GM12878 (cell line): ENCODE results near the gene PMM2. TPM values are rescaled to one million over a fixed set of nuclear protein-coding genes. Genes with fewer than 3 reads are reported as not detected.

ENCODE experiments used
- ATAC-seq: fragments of 200-7000 bp; cut with Tn5 transposase; 3 replicates; pipeline ENCODE4 v1.9.1; 2020; ENCODE audit warnings: mild to moderate bottlenecking, moderate library complexity
- BruUV-seq: library from RNA; stranded (reverse); fragments of 400-500 nt; replicated peaks from 2 replicates; lab custom pipeline; 2021; lab: Mats Ljungman, UMichigan
- CTCF ChIA-PET: fragments of 300-600 bp; sonication (Branson Sonifier 250); formaldehyde crosslinking; extraction: SDS; loops from one replicate; lab custom pipeline; 2021; ENCODE audit warnings: inconsistent platforms; lab: Yijun Ruan, JAX
- POLR2A ChIA-PET: fragments of 350-600 bp; formaldehyde crosslinking; extraction: SDS; loops from one replicate; lab custom pipeline; 2021; ENCODE audit warnings: inconsistent platforms; lab: Charles Lee
- RAD21 ChIA-PET: fragments of 300-600 bp; sonication (Branson Sonifier 250); formaldehyde crosslinking; loops from one replicate; lab custom pipeline; 2023; ENCODE audit warnings: antibody characterized with exemption; ENCODE audit not compliant: unreplicated experiment; lab: Charles Lee
- SMC1A ChIA-PET: fragments of 300-600 bp; sonication (Branson Sonifier 250); formaldehyde crosslinking; loops from one replicate; lab custom pipeline; 2023; ENCODE audit not compliant: unreplicated experiment, uncharacterized antibody; lab: Charles Lee
- DNase-seq: peaks from one replicate; pipeline ENCODE4 v3.0.0-alpha.2; 2011; ENCODE audit warnings: low read depth, low spot score
- FAIRE-seq: peaks from 3 replicates; lab custom pipeline; 2011; peaks lifted over from hg19 to GRCh38; lab: Jason Lieb, UNC
- H2AFZ ChIP-seq: 2 replicates; pipeline ENCODE4 v1.6.0; 2011; ENCODE audit warnings: low read depth, low read length, control low read depth; ENCODE audit not compliant: control insufficient read depth
- H3K27ac ChIP-seq: 2 replicates; pipeline ENCODE4 v1.5.1; 2011; ENCODE audit warnings: control low read depth; ENCODE audit not compliant: control insufficient read depth, insufficient read depth
- H3K27me3 ChIP-seq, 2 experiments: replicated peaks in 1 of 2; 2 replicates each; pipeline versions ENCODE4 v1.6.0 to v1.6.1; 2011; ENCODE audit warnings: low read length in 1 of 2; ENCODE audit not compliant: control insufficient read depth in 2 of 2, insufficient read depth in 2 of 2
- H3K36me3 ChIP-seq, 2 experiments: 2 replicates each; pipeline ENCODE4 v1.5.1; 2011; ENCODE audit warnings: low read length in 1 of 2; ENCODE audit not compliant: control insufficient read depth in 2 of 2, insufficient read depth in 2 of 2
- H3K4me1 ChIP-seq: 2 replicates; pipeline ENCODE4 v1.6.1; 2011; ENCODE audit warnings: mild to moderate bottlenecking, low read length, moderate library complexity, mixed read lengths; ENCODE audit not compliant: control insufficient read depth, insufficient read depth
- H3K4me2 ChIP-seq: 2 replicates; pipeline ENCODE4 v1.6.0; 2011; ENCODE audit warnings: control low read depth; ENCODE audit not compliant: control insufficient read depth, insufficient read depth
- H3K4me3 ChIP-seq: fragments of 200-600 bp; sonication (generic); 2 replicates; pipeline ENCODE4 v1.5.1; 2016
- H3K79me2 ChIP-seq: 2 replicates; pipeline ENCODE4 v1.6.0; 2011; ENCODE audit warnings: low read length; ENCODE audit not compliant: control insufficient read depth, insufficient read depth
- H3K9ac ChIP-seq: 2 replicates; pipeline ENCODE4 v1.8.0; 2011; ENCODE audit warnings: low read length, control low read depth, mixed read lengths; ENCODE audit not compliant: control insufficient read depth, insufficient read depth
- H3K9me3 ChIP-seq: replicated peaks from 3 replicates; pipeline ENCODE4 v1.5.1; 2011; ENCODE audit warnings: mild to moderate bottlenecking, low read length; ENCODE audit not compliant: control insufficient read depth, insufficient read depth
- H4K20me1 ChIP-seq: 2 replicates; pipeline ENCODE4 v1.6.0; 2011; ENCODE audit not compliant: control insufficient read depth, insufficient read depth
- FOS ChIP-seq: IDR thresholded peaks from 3 replicates; pipeline ENCODE4 v1.6.1; 2011; ENCODE audit warnings: borderline replicate concordance; ENCODE audit not compliant: insufficient read length; ENCODE audit errors: extremely low read depth
- IKZF1 ChIP-seq: fragments of 450-650 bp; conservative IDR thresholded peaks from 2 replicates; pipeline ENCODE4 v1.6.1; 2017; ENCODE audit warnings: antibody characterized with exemption, mild to moderate bottlenecking
- MEF2B ChIP-seq: fragments of 450-650 bp; IDR thresholded peaks from 2 replicates; pipeline ENCODE4 v1.6.1; 2018; ENCODE audit warnings: mild to moderate bottlenecking, moderate library complexity; ENCODE audit not compliant: partially characterized antibody, poor library complexity, severe bottlenecking
- ZNF622 ChIP-seq: fragments of 450-650 bp; IDR thresholded peaks from 2 replicates; pipeline ENCODE4 v1.6.1; 2017; ENCODE audit warnings: mild to moderate bottlenecking, inconsistent platforms
- WGBS: methylation state at CpG from one replicate; pipeline ENCODE4 v1.1.6; 2016; ENCODE audit warnings: low lambda C conversion rate; ENCODE audit not compliant: insufficient replicate concordance, insufficient coverage; ENCODE audit errors: missing lambda C conversion rate; 5-methylcytosine and 5-hydroxymethylcytosine counted together
- in situ Hi-C: fragments of 300-500 bp; cut with MboI; formaldehyde crosslinking; loops from 9 replicates; pipeline ENCODE4 v1.14.3; 2018; ENCODE audit warnings: mixed read lengths
- intact Hi-C: fragments of 100-400 bp; cut with micrococcal nuclease; formaldehyde crosslinking; loops from one replicate; pipeline ENCODE4 v1.14.2; 2022; ENCODE audit not compliant: unreplicated experiment
- polyA plus RNA-seq, 11 experiments: library from polyadenylated mRNA; depleted of rRNA in 4 of 11; unstranded in 6 of 11; stranded (reverse) in 5 of 11; fragments of >200 nt; fragmentation: Nextera tagmentation in 4 of 11; fragmentation: Illumina TruSeq in 1 of 11; extraction: Ambion mirVana in 4 of 11; extraction: Trizol in 1 of 11; gene quantifications; 1 replicate in 1 of 11; 2 replicates in 10 of 11; pipeline versions ENCODE4 v1.2.1 to v1.2.3, GENCODE V29; 2011 to 2016; ENCODE audit warnings: inconsistent platforms in 2 of 11, missing spikeins in 2 of 11, low read depth in 1 of 11
- total RNA-seq, 4 experiments: library from RNA; depleted of rRNA in 3 of 4; stranded (reverse); fragments of >200 nt in 3 of 4; fragmentation: Illumina TruSeq in 1 of 4; extraction: Trizol in 1 of 4; gene quantifications; 2 replicates each; pipeline versions ENCODE4 v1.2.1 to v1.2.3, GENCODE V29; 2013 to 2021
- TF ChIP-seq, protein P1 (sequence below): fragments of 450-650 bp; IDR thresholded peaks from 2 replicates; pipeline ENCODE4 v1.6.1; 2017; ENCODE audit warnings: mild to moderate bottlenecking, moderate library complexity
- TF ChIP-seq, protein P2 (sequence below): IDR thresholded peaks from 2 replicates; pipeline ENCODE4 v1.6.1; 2011; ENCODE audit warnings: borderline replicate concordance, low read depth, mild to moderate bottlenecking, moderate library complexity, mixed read lengths, low read length; ENCODE audit not compliant: insufficient read depth; ENCODE audit errors: extremely low read length
- TF ChIP-seq, protein P3 (sequence below): IDR thresholded peaks from 2 replicates; pipeline ENCODE4 v1.6.1; 2012; ENCODE audit warnings: low read depth, low read length, improper control_type of control experiment

PMM2 gene
- total and polyA plus RNA-seq, 10 of the 15 experiments (the other 5 are each of a cell fraction or from before 2014, with no cell fraction given): 22.6 to 69.4 (median 52.3) TPM

DNA sequence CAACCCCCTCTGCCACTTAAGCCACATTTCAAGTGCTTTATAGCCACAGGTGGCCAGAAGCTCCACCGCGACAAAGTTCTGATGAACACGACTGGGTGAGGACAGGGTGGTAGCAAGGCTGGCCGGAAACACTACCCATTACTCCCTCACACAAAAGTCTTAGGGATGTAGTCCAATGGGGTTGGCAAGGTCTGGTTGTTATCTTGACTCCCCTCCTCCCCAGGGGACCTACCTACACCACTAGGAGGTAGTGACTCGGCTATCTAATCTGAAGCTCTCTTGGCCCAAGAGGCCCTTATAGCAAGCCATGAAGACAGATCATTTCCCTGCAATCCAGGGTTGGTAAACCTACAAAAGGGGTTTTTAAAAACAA lies 92.9 kb downstream of the PMM2 start:
- peaks cover 10% of the 10 kb centered on the region for H3K79me2 ChIP-seq
- peak overlapping the region; percentile 90 for H3K4me2 ChIP-seq
- ChIA-PET RAD21 (interaction anchor here (0.6 to 4.4 kb wide), 16 partner anchors 10 to 244 kb away, joined by 3 to 30 read pairs (median 10); partner anchors contain the start of genes CARHSP1, HAPSTR1 and USP7), POLR2A (interaction anchor here (0.7 to 1.6 kb wide), 3 partner anchors 22 to 237 kb away, joined by 3 to 7 read pairs (median 3); partner anchors contain the start of gene CARHSP1), CTCF (interaction anchor here (0.8 to 4.4 kb wide), 11 partner anchors 9 to 244 kb away, joined by 3 to 43 read pairs (median 6); partner anchors contain the start of genes CARHSP1 and LITAFD), SMC1A (interaction anchor here (0.7 to 3.9 kb wide), 13 partner anchors 9 to 323 kb away, joined by 3 to 28 read pairs (median 5); no protein-coding TSS in a partner anchor)
- FAIRE-seq (no peak), ATAC-seq (no peak), DNase-seq (no peak)
- H4K20me1 ChIP-seq: no peaks in the 10 kb centered on the region
- in situ Hi-C loops (no loop called here), intact Hi-C loops (loop anchor here (2.0 to 5.0 kb wide), 2 partner anchors 72 to 93 kb away; partner anchors contain the start of genes PMM2, TMEM186 and USP7)
- no TSS peak for BruUV-seq
- H3K27me3 ChIP-seq: no peaks in the 10 kb centered on the region
- 76% methylated on average over 5 of the region's 5 CpGs for WGBS
- no peak overlapping the region for H2AFZ ChIP-seq
- H3K4me1 ChIP-seq: peaks cover 49% of the 10 kb centered on the region
- peak overlapping the region; percentile 21; the same call in 1 of the 2 replicates for H3K9ac ChIP-seq
- H3K27ac ChIP-seq: peak overlapping the region; percentile 95
- H3K4me3 ChIP-seq: no peak overlapping the region
- peaks cover 27 to 39% of the 10 kb centered on the region in 2 experiments for H3K36me3 ChIP-seq
- peaks cover 3% of the 10 kb centered on the region; the same call in 2 of the 3 replicates for H3K9me3 ChIP-seq
- TF ChIP-seq, protein P1, sequence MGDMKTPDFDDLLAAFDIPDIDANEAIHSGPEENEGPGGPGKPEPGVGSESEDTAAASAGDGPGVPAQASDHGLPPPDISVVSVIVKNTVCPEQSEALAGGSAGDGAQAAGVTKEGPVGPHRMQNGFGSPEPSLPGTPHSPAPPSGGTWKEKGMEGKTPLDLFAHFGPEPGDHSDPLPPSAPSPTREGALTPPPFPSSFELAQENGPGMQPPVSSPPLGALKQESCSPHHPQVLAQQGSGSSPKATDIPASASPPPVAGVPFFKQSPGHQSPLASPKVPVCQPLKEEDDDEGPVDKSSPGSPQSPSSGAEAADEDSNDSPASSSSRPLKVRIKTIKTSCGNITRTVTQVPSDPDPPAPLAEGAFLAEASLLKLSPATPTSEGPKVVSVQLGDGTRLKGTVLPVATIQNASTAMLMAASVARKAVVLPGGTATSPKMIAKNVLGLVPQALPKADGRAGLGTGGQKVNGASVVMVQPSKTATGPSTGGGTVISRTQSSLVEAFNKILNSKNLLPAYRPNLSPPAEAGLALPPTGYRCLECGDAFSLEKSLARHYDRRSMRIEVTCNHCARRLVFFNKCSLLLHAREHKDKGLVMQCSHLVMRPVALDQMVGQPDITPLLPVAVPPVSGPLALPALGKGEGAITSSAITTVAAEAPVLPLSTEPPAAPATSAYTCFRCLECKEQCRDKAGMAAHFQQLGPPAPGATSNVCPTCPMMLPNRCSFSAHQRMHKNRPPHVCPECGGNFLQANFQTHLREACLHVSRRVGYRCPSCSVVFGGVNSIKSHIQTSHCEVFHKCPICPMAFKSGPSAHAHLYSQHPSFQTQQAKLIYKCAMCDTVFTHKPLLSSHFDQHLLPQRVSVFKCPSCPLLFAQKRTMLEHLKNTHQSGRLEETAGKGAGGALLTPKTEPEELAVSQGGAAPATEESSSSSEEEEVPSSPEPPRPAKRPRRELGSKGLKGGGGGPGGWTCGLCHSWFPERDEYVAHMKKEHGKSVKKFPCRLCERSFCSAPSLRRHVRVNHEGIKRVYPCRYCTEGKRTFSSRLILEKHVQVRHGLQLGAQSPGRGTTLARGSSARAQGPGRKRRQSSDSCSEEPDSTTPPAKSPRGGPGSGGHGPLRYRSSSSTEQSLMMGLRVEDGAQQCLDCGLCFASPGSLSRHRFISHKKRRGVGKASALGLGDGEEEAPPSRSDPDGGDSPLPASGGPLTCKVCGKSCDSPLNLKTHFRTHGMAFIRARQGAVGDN: peak; percentile 8; the same call in 1 of the 2 replicates
- TF ChIP-seq ZNF622: no peak
- TF ChIP-seq MEF2B: no peak
- TF ChIP-seq, protein P2, sequence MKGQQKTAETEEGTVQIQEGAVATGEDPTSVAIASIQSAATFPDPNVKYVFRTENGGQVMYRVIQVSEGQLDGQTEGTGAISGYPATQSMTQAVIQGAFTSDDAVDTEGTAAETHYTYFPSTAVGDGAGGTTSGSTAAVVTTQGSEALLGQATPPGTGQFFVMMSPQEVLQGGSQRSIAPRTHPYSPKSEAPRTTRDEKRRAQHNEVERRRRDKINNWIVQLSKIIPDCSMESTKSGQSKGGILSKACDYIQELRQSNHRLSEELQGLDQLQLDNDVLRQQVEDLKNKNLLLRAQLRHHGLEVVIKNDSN: no peak
- no peak for TF ChIP-seq FOS
- TF ChIP-seq IKZF1: no peak
- TF ChIP-seq, protein P3, sequence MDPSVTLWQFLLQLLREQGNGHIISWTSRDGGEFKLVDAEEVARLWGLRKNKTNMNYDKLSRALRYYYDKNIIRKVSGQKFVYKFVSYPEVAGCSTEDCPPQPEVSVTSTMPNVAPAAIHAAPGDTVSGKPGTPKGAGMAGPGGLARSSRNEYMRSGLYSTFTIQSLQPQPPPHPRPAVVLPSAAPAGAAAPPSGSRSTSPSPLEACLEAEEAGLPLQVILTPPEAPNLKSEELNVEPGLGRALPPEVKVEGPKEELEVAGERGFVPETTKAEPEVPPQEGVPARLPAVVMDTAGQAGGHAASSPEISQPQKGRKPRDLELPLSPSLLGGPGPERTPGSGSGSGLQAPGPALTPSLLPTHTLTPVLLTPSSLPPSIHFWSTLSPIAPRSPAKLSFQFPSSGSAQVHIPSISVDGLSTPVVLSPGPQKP: no peak
